Stimulated activated CD4-positive, alpha-beta T cell treated with anti-CD3 and anti-CD28 coated beads, Interleukin-2, amount 100 ng/mL, for 4 hours (primary cell): Measurements from ENCODE around the gene OR9G1.
"Not testable (repeated sequence)": the region's sequence is repeated elsewhere in the genome, so short reads cannot be mapped to it uniquely, and the experiment has no call there.

Experiments
- DNase-seq: peaks from one replicate; pipeline ENCODE4 v3.0.0-alpha.2; 2020; ENCODE audit warnings: low read depth

The OR9G1 gene

GRCh38 chr11:56698795-56699194, at the start of gene OR9G1:
Gene OR9G1 (plus strand): TSS chr11:56699095. CDS start chr11:56700388, 1,293 bp downstream.
- DNase-seq = no peak

GRCh38 chr11:56659755-56660154, 39.1 kb upstream of the OR9G1 start:
- no peak for DNase-seq

- no peak for DNase-seq
These were observed 35.5 kb upstream of the OR9G1 start, which contains the start of gene OR5AR1 for GRCh38 chr11:56663386-56663785. Gene OR5AR1 (plus strand): TSS chr11:56663686. CDS start chr11:56663686, 0 bp downstream.

GRCh38 chr11:56670984-56671383, 27.9 kb upstream of the OR9G1 start:
- no peak for DNase-seq

GRCh38 chr11:56688554-56689100, 10.3 kb upstream of the OR9G1 start:
- no peak for DNase-seq

GRCh38 chr11:56691179-56691578, 7.7 kb upstream of the OR9G1 start:
- not testable (repeated sequence) for DNase-seq

- DNase-seq = no peak
These were observed 5.5 kb upstream of the OR9G1 start for GRCh38 chr11:56693428-56693827.

GRCh38 chr11:56700242-56700913, 1.5 kb downstream of the OR9G1 start:
- no peak for DNase-seq

GRCh38 chr11:56700914-56701485, 2.1 kb downstream of the OR9G1 start:
- no peak for DNase-seq

GRCh38 chr11:56705784-56706396, 7.0 kb downstream of the OR9G1 start:
- DNase-seq = no peak

GRCh38 chr11:56706486-56706885, 7.6 kb downstream of the OR9G1 start:
- no peak for DNase-seq

- DNase-seq = no peak
These were observed 15.3 kb downstream of the OR9G1 start for GRCh38 chr11:56714206-56714605.

GRCh38 chr11:56716379-56716854, 17.5 kb downstream of the OR9G1 start:
- DNase-seq = no peak

GRCh38 chr11:56720513-56720912, 21.6 kb downstream of the OR9G1 start:
- no peak for DNase-seq

- no peak for DNase-seq
These were observed 41.2 kb downstream of the OR9G1 start for GRCh38 chr11:56740107-56740506.

- DNase-seq = no peak
These were observed 42.0 kb downstream of the OR9G1 start for GRCh38 chr11:56740886-56741285.

- DNase-seq = no peak
These were observed 49.7 kb downstream of the OR9G1 start, which contains the start of gene OR9G4 for GRCh38 chr11:56748597-56748996. Gene OR9G4 (minus strand): TSS chr11:56748697. CDS start chr11:56743766, 4,931 bp downstream.

- no peak for DNase-seq
These were observed 51.3 kb downstream of the OR9G1 start for GRCh38 chr11:56750190-56750589.

GRCh38 chr11:56751480-56751879, 52.6 kb downstream of the OR9G1 start:
- DNase-seq = no peak
